GM21737 (cell line): ENCODE measurements around the gene ENTPD6.
A peak's percentile ranks its signal among the peaks of the same experiment; 100 is the strongest.
"Not testable (repeated sequence)": the region's sequence is repeated elsewhere in the genome, so short reads cannot be mapped to it uniquely, and the experiment has no call there.

Experiments
- ATAC-seq: cut with Tn5 transposase; IDR thresholded peaks from one replicate; pipeline ENCODE4 v1.9.1; 2021; ENCODE audit warnings: mild to moderate bottlenecking, moderate library complexity; ENCODE audit not compliant: unreplicated experiment

The ENTPD6 gene

DNA sequence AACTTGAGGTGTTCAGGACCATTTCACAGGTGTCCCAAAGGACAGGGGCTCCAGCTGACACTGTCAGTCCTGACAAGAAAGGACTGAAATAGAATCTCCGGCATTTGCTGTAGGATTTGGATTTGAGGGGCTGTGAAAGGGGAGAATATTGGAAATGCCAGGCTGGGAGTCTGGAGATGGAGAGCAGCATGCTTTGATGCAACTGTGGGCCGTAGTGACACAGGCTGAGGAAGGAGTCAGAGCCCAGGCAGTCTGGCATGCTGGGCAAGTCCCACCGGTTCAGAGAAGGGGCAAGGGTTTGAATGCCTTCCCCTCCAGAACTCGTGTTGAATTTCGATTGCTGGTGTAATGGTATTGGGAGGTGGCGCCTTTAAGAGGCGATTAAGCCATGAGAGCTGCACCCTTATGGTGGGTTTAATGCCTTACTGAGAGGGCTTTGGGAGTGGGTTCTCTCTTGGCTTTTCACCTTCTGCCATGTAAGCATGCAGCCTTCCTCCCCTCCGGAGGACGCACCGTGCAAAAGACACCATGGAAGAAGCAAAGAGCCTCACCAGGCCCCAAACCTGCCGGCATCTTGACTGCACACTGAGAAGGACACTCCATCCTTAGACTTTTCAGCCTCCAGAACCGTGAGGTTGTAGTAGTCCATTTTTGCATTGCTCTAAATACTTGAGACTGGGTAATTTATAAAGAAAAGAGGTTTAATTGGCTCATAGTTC, 43.0 kb downstream of the ENTPD6 start:
- no peak for ATAC-seq

DNA sequence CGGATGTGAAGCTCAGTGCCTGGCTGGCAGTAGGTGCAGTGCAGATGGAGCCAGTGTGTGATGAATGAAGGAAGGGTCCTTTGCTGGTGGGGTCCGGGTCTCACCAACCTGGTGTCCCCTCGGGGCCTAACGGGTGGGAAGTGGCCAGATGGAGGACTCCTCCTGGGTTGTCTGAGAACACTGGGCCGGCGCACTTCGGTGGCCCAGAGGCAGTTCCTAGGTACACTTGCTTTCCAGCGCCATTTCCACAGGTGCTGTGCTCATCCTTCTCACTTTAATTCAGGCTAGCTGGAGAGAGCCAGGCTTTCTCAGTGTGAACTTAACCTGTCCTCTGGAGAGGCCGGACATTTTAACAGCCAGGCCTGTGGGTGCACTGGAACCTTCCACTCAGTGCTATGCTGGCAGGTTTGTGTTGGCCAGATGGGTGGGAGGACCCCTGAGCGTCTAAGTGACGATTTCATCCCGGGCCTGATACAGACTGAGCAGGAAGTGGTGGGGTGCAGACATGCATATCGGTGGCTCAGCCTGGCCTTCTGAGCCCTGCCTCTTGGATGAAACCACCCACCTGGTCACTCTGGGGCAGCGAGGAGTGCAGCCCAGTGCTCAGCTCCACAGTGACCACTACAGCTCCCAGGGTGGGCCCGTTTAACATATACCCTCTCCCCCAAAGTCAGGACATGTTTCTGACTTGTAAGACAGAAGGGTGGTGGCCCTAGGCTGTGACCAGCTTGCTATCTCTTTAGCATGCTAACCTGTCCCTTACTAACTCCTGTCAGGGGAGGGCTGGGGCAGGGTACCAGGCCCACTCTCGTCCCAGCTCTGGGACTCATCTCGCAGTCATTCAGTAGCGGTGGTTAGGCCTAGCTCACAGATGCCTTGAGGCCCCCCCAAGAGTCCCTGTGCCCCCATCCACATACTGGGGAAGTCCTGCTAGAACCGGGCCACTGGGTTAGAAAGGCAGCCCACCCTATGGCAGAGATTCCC, 44.2 kb downstream of the ENTPD6 start:
- no peak for ATAC-seq

DNA sequence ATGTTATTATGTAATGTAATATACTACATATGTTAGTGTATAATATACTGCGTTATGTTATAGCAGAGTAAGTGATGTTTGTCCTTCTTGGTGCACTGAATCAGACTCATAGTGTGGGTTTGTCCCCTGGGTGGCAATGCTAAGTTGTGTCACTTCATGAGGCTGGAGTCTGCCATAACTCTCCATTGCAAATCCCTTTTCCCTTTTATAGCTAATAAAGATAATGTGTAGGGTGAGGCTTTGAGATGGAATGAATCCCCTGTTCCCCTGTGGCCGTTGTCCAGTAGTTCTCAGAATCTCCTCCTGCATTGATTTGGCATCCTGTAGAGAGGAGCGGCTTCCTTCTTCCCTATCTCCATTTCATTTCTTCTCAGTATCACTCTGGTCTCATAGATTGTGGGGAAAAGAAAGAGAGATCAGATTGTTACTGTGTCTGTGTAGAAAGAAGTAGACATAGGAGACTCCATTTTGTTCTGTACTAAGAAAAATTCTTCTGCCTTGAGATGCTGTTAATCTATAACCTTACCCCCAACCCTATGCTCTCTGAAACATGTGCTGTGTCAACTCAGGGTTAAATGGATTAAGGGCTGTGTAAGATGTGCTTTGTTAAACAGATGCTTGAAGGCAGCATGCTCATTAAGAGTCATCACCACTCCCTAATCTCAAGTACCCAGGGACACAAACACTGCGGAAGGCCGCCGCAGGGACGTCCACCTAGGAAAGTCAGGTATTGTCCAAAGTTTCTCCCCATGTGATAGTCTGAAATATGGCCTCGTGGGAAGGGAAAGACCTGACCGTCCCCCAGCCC, 45.5 kb downstream of the ENTPD6 start:
- not testable (repeated sequence) for ATAC-seq

DNA sequence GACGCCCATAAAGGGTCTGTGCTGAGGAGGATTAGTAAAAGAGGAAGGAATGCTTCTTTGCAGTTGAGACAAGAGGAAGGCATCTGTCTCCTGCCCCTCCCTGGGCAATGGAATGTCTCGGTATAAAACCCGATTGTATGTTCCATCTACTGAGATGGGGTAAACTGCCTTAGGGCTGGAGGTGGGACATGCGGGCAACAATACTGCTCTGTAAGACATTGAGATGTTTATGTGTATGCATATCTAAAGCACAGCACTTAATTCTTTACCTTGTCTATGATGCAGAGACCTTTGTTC, 46.1 kb downstream of the ENTPD6 start:
- not testable (repeated sequence) for ATAC-seq

DNA sequence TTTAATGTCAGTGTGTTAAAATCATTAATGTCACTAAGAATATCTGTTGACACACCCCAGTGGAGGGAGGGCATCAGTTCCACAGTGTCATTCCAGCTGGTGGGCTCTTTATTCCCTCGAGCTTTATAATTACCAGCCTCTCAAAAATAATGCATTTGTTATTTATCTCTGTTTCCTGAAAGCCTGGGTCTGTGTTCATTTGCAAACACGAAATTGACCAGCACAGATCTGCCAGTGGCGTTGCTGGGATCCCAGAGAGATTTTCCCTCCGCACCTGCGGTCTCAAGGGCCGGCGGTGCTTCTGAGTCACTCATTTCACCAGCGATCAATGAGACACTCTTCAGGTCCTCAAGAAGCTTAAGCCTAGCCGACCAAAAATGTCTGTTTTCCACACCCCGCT, 46.7 kb downstream of the ENTPD6 start:
- no peak for ATAC-seq

DNA sequence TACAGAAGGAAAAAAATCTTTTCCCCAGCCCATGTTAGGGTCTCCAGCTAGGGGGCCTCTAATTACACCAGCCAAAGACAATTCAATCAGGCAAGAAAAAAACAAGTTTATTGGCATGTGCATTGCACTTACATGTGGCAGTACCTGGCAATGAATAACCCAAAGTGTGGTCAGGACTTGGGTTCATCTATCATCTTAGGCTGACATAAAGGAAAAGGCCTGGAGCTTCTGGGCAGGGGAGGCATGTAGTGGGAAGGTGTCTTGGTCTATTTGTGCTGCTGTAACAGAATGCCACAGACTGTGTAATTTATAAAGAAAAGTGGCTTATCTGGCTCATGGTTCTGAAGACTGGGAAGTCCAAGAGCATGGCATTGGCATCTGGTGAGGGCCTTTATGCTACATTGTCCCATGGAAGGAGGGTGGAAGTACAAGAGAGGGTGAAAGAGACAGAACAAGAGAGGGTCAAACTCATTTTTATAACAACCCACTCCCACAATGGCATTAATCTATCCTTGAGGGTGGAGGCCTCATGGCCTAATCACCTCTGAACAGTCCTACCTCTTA, 48.0 kb downstream of the ENTPD6 start:
- ATAC-seq = no peak

DNA sequence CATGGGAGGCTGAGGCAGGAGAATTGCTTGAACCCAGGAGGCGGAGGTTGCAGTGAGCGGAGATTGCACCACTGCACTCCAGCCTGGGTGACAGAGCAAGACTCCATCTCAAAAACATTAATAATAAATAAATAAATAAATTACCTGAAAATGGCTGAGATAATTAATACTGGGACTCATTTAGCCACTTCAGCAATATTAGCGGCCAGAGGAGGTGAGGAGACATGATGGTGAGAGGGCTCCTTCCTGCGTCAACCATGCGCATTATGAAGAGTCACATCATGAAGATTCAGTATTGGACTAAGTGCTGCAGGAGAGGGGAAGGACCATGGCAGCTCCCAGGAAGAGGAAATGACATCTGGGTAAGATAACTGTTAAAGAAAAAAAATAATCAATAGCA, 49.5 kb downstream of the ENTPD6 start:
- no peak for ATAC-seq

DNA sequence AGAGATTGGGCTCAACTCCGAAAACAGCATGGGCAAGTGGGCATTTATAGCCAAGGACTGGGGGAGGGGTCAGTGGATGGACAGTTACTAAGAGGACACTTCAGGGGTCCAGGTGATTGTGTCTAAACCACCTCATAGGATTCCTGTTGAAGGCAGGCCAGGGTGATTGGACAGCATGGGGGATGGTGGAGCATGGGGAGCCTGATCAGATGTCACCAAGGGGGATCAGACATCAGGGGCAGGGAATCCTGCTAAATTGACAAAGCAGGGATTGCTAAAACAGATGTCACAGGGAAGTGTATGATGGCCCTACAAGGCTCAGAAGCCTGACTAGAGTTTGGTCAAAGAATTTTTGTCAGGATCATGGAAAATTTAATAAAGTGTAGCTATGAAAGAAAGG, 49.9 kb downstream of the ENTPD6 start:
- ATAC-seq = no peak

DNA sequence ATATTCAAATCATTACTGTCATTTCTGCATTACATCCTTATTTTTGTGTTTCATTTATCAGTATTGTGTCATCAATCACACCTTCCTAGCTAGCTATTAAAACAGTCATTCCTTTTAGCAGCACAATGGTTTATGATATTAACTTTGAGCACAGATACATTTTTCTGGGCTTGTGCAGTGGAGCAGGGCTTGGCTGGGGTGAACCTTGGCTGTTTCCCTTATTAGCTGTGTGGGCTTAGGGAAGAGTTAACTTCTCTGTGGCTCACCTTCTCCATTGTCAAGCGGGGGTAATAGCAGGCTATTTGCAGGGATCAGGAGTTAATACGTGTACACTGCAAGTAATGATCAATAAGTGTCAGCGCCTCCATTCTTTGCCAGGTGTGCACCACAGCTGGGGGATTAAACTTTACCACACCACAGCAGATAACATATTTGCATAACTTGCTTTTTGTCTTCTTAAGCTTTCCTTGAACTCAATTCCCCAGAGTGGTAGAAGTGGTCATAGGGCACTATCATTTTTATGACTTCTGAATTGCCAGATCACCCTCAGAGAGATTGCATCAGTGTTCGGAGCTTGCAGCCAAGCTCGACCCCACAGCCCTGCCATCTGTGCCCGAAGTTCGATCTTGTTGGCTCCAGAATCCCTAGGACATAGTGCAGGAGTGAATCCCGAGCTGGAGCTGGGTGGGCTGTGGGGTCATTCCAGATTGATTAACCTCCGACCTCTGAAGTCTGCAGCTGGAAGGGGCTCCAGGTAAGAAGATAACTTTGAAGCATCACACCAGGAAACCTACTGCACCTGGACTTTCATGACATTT, 50.9 kb downstream of the ENTPD6 start:
- no peak for ATAC-seq

DNA sequence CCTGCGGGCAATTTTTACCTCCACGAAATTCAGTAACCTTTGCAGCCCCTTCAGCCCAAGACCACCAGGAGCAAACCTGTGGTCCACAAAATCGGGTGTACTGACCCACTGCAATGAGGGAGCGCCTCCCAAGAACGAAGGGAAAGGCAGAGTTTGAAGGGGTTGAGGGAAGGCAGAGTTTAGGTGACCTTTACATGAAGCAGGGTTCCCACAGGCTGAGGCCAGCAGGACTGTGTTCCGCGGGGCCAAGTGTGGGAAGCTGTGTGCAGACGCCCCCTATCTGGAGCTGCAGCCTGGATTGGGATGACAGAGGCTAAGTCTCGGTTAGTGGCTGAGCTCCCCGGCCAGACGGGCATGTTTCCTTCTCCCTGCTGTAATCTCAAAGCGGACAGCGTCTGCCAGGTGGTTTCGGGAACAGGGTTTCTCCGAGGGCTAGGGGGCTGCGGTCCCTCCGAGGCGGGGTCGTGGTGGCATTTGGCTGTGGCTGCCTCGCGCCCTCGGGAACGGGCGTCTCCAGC, 51.5 kb downstream of the ENTPD6 start:
- ATAC-seq = peak; percentile 1

DNA sequence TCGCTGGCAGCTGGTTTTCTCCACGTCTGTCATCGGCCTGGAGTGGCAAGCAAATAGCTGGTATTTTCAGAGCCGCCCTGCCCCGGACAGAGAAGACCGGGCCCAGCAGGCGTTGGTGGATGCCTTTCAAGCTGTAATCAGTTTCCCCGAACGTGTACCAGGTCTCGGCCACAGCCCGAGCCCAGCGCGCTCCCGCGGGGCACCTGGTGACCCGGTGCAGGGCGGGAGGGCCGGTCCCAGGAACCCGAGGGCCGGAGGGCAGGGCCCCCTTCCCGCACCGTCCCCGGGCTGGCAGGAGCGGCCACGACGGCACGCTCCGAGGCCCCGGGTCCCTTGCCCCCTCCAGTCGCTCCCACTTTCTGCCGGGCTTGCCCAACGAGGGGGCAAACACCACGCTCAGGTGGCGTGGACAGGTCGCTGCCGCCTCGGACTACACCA, 52.0 kb downstream of the ENTPD6 start:
- peak; percentile 31 for ATAC-seq

DNA sequence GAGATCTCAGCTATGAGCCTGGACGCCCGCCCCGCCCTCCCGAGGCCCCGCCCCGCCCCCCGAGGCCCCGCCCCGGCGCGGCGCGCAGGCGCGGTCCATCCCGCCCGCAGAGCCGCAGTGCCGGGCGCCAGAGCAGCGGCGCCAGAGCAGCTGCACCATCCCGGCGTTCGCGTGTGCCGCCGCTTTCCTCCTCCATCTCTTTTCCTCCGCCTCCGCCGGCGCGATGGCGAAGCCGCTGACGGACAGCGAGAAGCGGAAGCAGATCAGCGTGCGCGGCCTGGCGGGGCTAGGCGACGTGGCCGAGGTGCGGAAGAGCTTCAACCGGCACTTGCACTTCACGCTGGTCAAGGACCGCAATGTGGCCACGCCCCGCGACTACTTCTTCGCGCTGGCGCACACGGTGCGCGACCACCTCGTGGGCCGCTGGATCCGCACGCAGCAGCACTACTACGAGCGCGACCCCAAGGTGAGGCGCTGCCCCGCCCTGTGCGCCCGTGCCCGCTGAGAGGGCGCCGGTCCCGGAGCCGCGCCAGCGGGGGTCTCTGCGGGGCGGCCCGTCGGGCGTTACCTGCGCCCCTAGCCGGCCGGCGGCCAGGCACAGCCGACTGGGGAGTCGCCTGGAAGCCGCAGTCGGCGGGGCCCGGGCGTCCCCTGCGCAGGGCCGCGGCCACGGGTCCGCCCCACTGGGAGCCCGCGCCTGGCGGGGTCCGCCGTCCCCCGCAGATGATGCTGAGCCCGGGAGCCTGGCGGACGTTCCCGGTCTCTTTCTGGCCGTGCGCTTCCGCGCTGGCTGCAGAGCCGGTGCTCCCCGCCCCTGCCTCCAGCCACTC, 52.7 kb downstream of the ENTPD6 start, which contains the start of gene PYGB:
PYGB (plus strand) TSS at position 130 of the 830 bp plus-strand sequence; CDS start at position 224, 94 bp downstream.
- ATAC-seq = peak; percentile 62

DNA sequence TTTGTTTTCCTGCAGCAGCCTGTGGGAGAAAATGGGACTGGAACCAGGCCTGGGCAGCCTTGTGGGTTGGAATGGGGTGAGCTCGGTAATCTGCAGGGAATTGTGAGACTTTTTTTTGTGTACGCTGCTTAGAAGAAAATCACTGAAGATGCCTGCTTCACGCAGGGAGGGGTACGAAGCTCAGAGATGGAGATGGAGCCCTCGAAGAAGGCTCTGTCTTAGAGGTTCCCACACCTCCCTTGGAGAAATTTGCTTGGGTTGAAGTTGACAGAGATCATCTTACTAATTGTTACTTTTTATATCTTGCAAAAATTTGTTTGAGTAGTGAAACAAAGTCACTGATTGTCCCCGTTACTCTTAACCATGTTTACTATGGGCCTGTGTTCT, 53.3 kb downstream of the ENTPD6 start:
- no peak for ATAC-seq

DNA sequence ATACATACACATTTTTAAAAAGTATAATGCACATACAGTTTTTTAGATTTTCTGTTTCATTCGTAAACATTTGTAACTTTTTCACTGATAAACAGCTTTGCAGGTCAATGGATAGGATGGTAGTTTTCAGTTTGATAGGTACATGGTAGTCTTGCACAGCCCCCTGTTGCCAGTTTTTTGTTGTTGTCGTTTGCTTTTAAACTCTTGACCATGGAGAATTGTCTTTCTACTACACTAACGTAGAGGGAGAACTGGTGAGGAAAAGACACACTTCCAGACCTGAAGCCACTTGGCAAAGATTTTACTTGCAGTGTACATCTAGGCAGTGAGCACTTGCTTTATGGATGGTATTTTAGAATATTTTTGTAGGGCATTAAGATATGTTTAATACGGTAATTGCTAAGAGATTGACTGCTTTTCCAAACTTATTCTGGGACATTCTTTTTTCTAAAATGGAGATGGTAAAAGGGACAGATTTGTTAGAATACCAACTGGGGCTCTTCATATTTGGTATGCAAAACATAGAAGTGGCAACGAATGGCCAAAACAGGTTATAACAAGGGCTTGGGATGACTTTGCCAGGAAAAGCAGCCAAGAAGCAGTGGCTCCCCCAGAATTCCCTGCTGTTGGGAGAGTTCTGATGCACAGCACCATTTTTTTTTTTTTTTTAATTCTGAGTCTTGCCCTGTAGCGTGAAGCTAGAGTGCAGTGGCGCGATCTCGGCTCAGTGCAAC, 53.9 kb downstream of the ENTPD6 start:
- no peak for ATAC-seq

DNA sequence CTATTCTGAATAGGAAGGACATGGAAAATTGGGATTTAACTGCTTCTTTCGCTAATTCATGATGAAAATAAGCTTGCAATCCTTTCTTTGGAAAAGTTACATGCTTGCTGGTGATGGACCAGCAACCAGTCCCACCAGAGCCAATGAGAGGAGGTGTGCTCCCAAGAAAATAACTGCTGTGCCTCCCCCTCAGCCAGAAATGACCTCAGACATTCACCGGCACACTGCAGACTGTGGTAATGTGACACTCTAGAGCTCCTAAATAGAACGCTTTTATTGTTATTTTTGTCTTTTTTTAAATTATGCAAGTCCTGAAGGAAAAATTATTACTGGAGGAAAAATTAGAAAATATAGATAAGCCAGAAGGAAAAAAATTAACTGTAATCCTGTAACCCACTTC, 55.0 kb downstream of the ENTPD6 start:
- ATAC-seq = no peak

DNA sequence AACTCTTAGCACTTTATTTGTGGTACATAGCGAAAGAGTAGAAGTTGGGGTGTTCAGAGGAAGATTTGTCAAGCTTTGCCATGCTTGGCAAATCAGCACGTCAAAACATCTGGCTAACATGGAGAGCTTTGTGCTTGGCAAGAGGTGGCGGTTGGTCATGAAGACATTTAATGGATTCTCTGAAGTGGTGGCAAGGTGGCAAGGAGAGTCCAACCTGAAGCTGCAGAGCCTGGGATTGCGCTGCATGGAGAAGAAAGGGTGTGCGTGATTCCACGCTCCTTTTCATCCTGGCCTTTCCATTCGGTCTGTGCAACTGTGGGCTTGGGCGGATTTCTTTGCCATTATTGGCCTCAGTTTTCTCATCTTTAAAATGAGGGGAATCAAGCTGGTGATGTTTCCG, 55.5 kb downstream of the ENTPD6 start:
- no peak for ATAC-seq

DNA sequence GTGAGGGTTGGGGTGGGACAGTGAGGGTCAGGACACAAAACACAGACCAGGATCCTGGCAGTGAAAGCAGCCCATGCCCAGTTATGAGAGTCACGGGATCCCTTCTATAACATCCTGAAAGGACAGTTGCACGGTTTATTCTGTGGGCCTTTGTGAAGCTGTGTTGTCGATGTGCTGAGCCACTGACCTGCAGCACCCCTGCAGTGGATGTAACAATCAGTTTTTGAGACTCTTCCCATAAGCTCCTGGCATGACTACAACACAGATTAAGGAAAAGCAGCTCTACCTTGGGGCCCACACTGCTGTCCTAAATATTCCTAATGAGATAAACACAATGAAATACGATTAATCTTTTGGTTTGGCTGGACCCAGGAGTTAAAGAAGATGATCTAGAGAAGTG, 56.0 kb downstream of the ENTPD6 start:
- ATAC-seq = no peak

DNA sequence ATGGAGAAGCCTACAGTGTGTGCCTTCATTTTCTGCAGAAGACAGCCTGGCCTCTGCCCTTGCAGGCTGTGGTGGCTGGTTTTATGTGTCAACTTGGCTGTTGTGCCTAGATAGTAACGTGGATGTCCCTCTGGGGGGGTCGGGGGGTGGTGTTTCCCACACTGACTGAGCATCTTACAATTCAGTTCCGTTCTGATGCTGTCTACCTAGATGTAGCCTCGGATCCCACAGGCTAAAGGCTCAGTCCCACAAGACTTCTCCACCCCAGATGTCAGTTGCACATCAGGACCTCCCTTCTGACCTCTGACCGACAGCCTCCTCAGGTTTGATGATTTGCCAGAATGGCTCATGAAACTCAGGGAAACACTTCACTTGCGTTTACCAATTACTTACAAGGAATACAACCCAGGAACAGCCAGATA, 56.7 kb downstream of the ENTPD6 start:
- ATAC-seq = no peak
